HG02588 (cell line): ENCODE results near the gene ATOSA.

Source experiments
- ATAC-seq: cut with Tn5 transposase; IDR thresholded peaks from one replicate; pipeline ENCODE4 v1.9.1; 2021; ENCODE audit warnings: mild to moderate bottlenecking, moderate library complexity; ENCODE audit not compliant: unreplicated experiment

ATOSA gene

GRCh38 chr15:52682781-52683180, 3.6 kb upstream of the ATOSA start:
- ATAC-seq: no peak

- ATAC-seq: no peak
These were observed 3.0 kb upstream of the ATOSA start for GRCh38 chr15:52682200-52682599.

- ATAC-seq: no peak
These were observed 2.3 kb upstream of the ATOSA start for GRCh38 chr15:52681441-52681840.

GRCh38 chr15:52680761-52681160, 1.6 kb upstream of the ATOSA start:
- ATAC-seq: no peak

GRCh38 chr15:52680041-52680391, 828 bp upstream of the ATOSA start:
- no peak for ATAC-seq

- peak; percentile 19 for ATAC-seq
These were observed 538 bp downstream of the ATOSA start for GRCh38 chr15:52678468-52679231.

GRCh38 chr15:52677593-52678467, 1.4 kb downstream of the ATOSA start:
- ATAC-seq: peak; percentile 23

- ATAC-seq: no peak
These were observed 4.4 kb downstream of the ATOSA start for GRCh38 chr15:52674831-52675230.

- ATAC-seq: no peak
These were observed 5.5 kb downstream of the ATOSA start for GRCh38 chr15:52673734-52674133.

- ATAC-seq: no peak
These were observed 5.9 kb downstream of the ATOSA start for GRCh38 chr15:52673312-52673711.

- no peak for ATAC-seq
These were observed 6.5 kb downstream of the ATOSA start for GRCh38 chr15:52672661-52673060.

- ATAC-seq: no peak
These were observed 9.1 kb downstream of the ATOSA start for GRCh38 chr15:52670087-52670486.

- ATAC-seq: no peak
These were observed 11.1 kb downstream of the ATOSA start for GRCh38 chr15:52668133-52668532.

- peak; percentile 65 for ATAC-seq
These were observed 11.6 kb downstream of the ATOSA start for GRCh38 chr15:52667597-52667996.

GRCh38 chr15:52663536-52664294, 15.5 kb downstream of the ATOSA start:
- ATAC-seq: no peak

- no peak for ATAC-seq
These were observed 17.3 kb downstream of the ATOSA start for GRCh38 chr15:52661909-52662308.

GRCh38 chr15:52660192-52660591, 19.0 kb downstream of the ATOSA start:
- ATAC-seq: no peak

- peak; percentile 87 for ATAC-seq
These were observed 20.2 kb downstream of the ATOSA start for GRCh38 chr15:52658955-52659354.

GRCh38 chr15:52657338-52657737, 21.9 kb downstream of the ATOSA start:
- ATAC-seq: no peak

- ATAC-seq: no peak
These were observed 22.8 kb downstream of the ATOSA start for GRCh38 chr15:52656412-52656811.

GRCh38 chr15:52653431-52653964, 25.7 kb downstream of the ATOSA start:
- no peak for ATAC-seq
